Neural cell (in vitro differentiated cells): ENCODE data around the gene ADGRD1. TPM values are rescaled to one million over a fixed set of nuclear protein-coding genes. Genes with fewer than 3 reads are reported as not detected.

Source experiments
- H2AFZ ChIP-seq: fragments of 200-600, 300-800 bp; sonication (generic), shearing (Covaris generic); 2 replicates; pipeline ENCODE4 v1.6.0; 2014; ENCODE audit warnings: low read depth, mild to moderate bottlenecking, antibody characterized with exemption, low read length, moderate library complexity
- H3F3A ChIP-seq: fragments of 200-600 bp; shearing (Covaris generic); 2 replicates; pipeline ENCODE4 v1.6.1; 2016; ENCODE audit warnings: mild to moderate bottlenecking, moderate library complexity, mixed read lengths, antibody characterized with exemption, low read length; ENCODE audit not compliant: insufficient read depth, poor library complexity, severe bottlenecking
- H3K27ac ChIP-seq: fragments of 200-600, 300-800 bp; sonication (generic), shearing (Covaris generic); 2 replicates; pipeline ENCODE4 v1.5.1; 2014; ENCODE audit warnings: mild to moderate bottlenecking, low read length, moderate library complexity
- H3K27me3 ChIP-seq: fragments of 300-800, 200-600 bp; sonication (generic), shearing (Covaris generic); 2 replicates; pipeline ENCODE4 v1.6.0; 2014; ENCODE audit warnings: mild to moderate bottlenecking, low read depth, low read length, moderate library complexity; ENCODE audit not compliant: insufficient read depth
- H3K36me3 ChIP-seq: fragments of 300-800, 200-600 bp; sonication (generic), shearing (Covaris generic); 2 replicates; pipeline ENCODE4 v1.5.1; 2014; ENCODE audit warnings: mild to moderate bottlenecking, antibody characterized with exemption, low read length, moderate library complexity; ENCODE audit not compliant: insufficient read depth
- H3K4me2 ChIP-seq: fragments of 300-800, 200-600 bp; sonication (generic), shearing (Covaris generic); 2 replicates; pipeline ENCODE4 v1.6.0; 2014; ENCODE audit warnings: mild to moderate bottlenecking, low read length
- H3K4me3 ChIP-seq: fragments of 300-800, 200-600 bp; sonication (generic), shearing (Covaris generic); 2 replicates; pipeline ENCODE4 v1.5.1; 2014; ENCODE audit warnings: mild to moderate bottlenecking, low read length, moderate library complexity
- H3K79me2 ChIP-seq: fragments of 200-600 bp; shearing (Covaris generic); replicated peaks from 2 replicates; pipeline ENCODE4 v1.6.0; 2014; ENCODE audit warnings: mild to moderate bottlenecking, low read length, moderate library complexity; ENCODE audit not compliant: insufficient read depth
- H3K9ac ChIP-seq: fragments of 300-800, 200-600 bp; sonication (generic), shearing (Covaris generic); 2 replicates; pipeline ENCODE4 v1.6.1; 2016; ENCODE audit warnings: mild to moderate bottlenecking, low read length, mixed read lengths
- H3K9me2 ChIP-seq: fragments of 200-600 bp; shearing (Covaris generic); 2 replicates; pipeline ENCODE4 v1.6.1; 2016; ENCODE audit warnings: mild to moderate bottlenecking, low read length, mixed read lengths; ENCODE audit not compliant: insufficient read depth
- H3K9me3 ChIP-seq: fragments of 200-600, 300-800 bp; sonication (generic), shearing (Covaris generic); 2 replicates; pipeline ENCODE4 v1.6.1; 2016; ENCODE audit warnings: mild to moderate bottlenecking, mixed run types, low read length, moderate library complexity, mixed read lengths
- H4K20me1 ChIP-seq: fragments of 200-600 bp; shearing (Covaris generic); 2 replicates; pipeline ENCODE4 v1.6.1; 2016; ENCODE audit warnings: mild to moderate bottlenecking, mixed run types; ENCODE audit not compliant: insufficient read depth
- EP300 ChIP-seq: fragments of 450-650 bp; conservative IDR thresholded peaks from 2 replicates; pipeline ENCODE4 v1.6.1; 2014; ENCODE audit warnings: antibody characterized with exemption, mild to moderate bottlenecking, moderate library complexity; ENCODE audit not compliant: poor library complexity, severe bottlenecking
- EZH2 ChIP-seq: fragments of 200-600, 300-800 bp; shearing (Covaris generic), sonication (generic); IDR thresholded peaks from 2 replicates; pipeline ENCODE4 v1.6.1; 2014; ENCODE audit warnings: antibody characterized with exemption, low read length, borderline replicate concordance, mild to moderate bottlenecking; ENCODE audit not compliant: insufficient read depth, poor library complexity, severe bottlenecking
- MXI1 ChIP-seq: fragments of 450-650 bp; conservative IDR thresholded peaks from 2 replicates; pipeline ENCODE4 v1.6.1; 2014; ENCODE audit warnings: antibody characterized with exemption, mild to moderate bottlenecking; ENCODE audit not compliant: poor library complexity, severe bottlenecking
- POLR2AphosphoS5 ChIP-seq: IDR thresholded peaks from 2 replicates; pipeline ENCODE4 v1.6.1; 2012
- RAD21 ChIP-seq: fragments of 450-650 bp; conservative IDR thresholded peaks from 2 replicates; pipeline ENCODE4 v1.6.1; 2014; ENCODE audit warnings: antibody characterized with exemption, mild to moderate bottlenecking, moderate library complexity
- SMC3 ChIP-seq: fragments of 450-650 bp; conservative IDR thresholded peaks from 2 replicates; pipeline ENCODE4 v1.6.1; 2014; ENCODE audit warnings: antibody characterized with exemption, mild to moderate bottlenecking, moderate library complexity; ENCODE audit not compliant: poor library complexity
- TAF1 ChIP-seq: IDR thresholded peaks from 2 replicates; pipeline ENCODE4 v1.6.1; 2012; ENCODE audit warnings: low read depth
- polyA plus RNA-seq: library from polyadenylated mRNA; depleted of rRNA; stranded (reverse); fragments of >200 nt; gene quantifications from 2 replicates; pipeline ENCODE4 v1.2.3, GENCODE V29; 2014
- TF ChIP-seq, protein P1 (sequence below): IDR thresholded peaks from 2 replicates; pipeline ENCODE4 v1.6.1; 2012; ENCODE audit warnings: borderline replicate concordance
- TF ChIP-seq, protein P2 (sequence below): fragments of 450-650 bp; IDR thresholded peaks from 2 replicates; pipeline ENCODE4 v1.5.1; 2014; ENCODE audit warnings: antibody characterized with exemption, mild to moderate bottlenecking, moderate library complexity; ENCODE audit not compliant: poor library complexity, severe bottlenecking

Gene ADGRD1
- polyA plus RNA-seq, 1 donor from 2014 or later = 1.7 TPM

DNA sequence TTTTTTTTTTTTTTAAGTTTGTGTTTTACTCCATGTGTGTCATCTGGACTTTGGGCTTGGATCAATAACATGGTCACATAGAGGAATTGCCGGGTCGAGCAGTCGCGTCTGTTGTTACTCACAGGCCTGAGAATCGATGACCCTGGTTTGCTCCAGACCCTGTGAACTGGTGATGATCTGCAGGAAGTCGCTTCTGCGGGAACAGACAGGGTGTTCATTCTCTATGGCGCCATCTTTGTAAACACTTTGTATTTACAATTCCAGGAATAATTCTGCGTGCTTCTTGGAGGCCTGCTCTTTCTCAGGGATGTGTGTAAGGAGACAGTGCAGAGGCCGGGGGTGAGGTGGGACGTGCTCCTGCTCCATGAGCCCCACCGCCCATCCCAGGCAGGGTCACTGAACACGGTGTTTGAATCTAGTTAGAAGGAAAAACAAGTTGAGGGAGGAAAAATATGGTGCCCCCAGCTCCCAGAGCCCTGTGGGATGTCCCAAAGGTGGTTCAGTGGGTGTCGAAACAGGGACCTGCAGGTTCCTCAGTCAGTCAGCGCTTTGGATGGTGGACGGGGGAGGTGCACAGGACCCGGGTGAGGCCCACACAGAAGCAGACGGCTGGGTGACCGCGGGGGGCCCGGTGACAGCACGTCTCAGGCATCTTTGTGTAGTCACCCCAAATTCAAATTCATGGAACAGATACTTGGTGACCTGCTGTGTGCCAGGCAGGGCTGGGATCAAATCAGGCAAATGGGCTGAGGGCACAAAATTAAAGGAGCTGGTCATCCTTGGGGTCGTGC, 58.8 kb downstream of the ADGRD1 start:
- no peak for TF ChIP-seq POLR2AphosphoS5
- no peaks in the 10 kb centered on the region for H3K27me3 ChIP-seq
- H3F3A ChIP-seq = no peaks in the 10 kb centered on the region
- H3K9me3 ChIP-seq = no peaks in the 10 kb centered on the region
- H3K36me3 ChIP-seq = no peaks in the 10 kb centered on the region
- H3K4me2 ChIP-seq = no peak overlapping the region
- H4K20me1 ChIP-seq = no peaks in the 10 kb centered on the region
- no peaks in the 10 kb centered on the region for H3K9me2 ChIP-seq
- H2AFZ ChIP-seq = no peak overlapping the region
- H3K27ac ChIP-seq = no peak overlapping the region
- no peaks in the 10 kb centered on the region for H3K79me2 ChIP-seq
- H3K9ac ChIP-seq = no peak overlapping the region
- no peak overlapping the region for H3K4me3 ChIP-seq

DNA sequence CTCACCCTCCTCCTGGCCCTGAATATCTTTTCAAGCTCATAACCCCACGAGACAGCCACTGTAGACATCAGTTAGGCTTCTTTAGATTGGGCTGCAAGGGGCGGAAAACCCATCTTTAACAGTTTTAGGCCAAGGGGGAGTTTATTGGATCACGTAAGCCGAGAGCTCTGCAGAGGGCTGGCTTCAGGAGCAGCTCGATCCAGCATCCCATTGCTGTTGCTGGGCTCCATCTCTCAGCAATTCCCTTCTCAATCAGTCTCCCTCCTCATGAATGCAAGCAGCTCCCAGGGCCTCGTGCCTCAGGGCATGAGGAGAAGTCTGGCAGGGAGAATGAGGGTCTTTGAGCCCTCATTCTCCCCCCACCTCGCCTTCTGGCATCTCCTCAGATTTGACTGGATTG, 59.4 kb downstream of the ADGRD1 start:
- Histone ChIP-seq H3K4me3 (no peak overlapping the region), H3K36me3 (no peaks in the 10 kb centered on the region), H3K27ac (no peak overlapping the region), H3K27me3 (no peaks in the 10 kb centered on the region), H3F3A (no peaks in the 10 kb centered on the region), H3K9me3 (no peaks in the 10 kb centered on the region), H4K20me1 (no peaks in the 10 kb centered on the region), H3K9ac (no peak overlapping the region), H3K9me2 (no peaks in the 10 kb centered on the region), H3K4me2 (no peak overlapping the region), H3K79me2 (no peaks in the 10 kb centered on the region), H2AFZ (no peak overlapping the region)
- TF ChIP-seq MXI1 (no peak), POLR2AphosphoS5 (no peak), EP300 (no peak), SMC3 (no peak), TAF1 (no peak), EZH2 (no peak), RAD21 (no peak)
- TF ChIP-seq, protein P1, sequence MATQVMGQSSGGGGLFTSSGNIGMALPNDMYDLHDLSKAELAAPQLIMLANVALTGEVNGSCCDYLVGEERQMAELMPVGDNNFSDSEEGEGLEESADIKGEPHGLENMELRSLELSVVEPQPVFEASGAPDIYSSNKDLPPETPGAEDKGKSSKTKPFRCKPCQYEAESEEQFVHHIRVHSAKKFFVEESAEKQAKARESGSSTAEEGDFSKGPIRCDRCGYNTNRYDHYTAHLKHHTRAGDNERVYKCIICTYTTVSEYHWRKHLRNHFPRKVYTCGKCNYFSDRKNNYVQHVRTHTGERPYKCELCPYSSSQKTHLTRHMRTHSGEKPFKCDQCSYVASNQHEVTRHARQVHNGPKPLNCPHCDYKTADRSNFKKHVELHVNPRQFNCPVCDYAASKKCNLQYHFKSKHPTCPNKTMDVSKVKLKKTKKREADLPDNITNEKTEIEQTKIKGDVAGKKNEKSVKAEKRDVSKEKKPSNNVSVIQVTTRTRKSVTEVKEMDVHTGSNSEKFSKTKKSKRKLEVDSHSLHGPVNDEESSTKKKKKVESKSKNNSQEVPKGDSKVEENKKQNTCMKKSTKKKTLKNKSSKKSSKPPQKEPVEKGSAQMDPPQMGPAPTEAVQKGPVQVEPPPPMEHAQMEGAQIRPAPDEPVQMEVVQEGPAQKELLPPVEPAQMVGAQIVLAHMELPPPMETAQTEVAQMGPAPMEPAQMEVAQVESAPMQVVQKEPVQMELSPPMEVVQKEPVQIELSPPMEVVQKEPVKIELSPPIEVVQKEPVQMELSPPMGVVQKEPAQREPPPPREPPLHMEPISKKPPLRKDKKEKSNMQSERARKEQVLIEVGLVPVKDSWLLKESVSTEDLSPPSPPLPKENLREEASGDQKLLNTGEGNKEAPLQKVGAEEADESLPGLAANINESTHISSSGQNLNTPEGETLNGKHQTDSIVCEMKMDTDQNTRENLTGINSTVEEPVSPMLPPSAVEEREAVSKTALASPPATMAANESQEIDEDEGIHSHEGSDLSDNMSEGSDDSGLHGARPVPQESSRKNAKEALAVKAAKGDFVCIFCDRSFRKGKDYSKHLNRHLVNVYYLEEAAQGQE = no peak
- TF ChIP-seq, protein P2, sequence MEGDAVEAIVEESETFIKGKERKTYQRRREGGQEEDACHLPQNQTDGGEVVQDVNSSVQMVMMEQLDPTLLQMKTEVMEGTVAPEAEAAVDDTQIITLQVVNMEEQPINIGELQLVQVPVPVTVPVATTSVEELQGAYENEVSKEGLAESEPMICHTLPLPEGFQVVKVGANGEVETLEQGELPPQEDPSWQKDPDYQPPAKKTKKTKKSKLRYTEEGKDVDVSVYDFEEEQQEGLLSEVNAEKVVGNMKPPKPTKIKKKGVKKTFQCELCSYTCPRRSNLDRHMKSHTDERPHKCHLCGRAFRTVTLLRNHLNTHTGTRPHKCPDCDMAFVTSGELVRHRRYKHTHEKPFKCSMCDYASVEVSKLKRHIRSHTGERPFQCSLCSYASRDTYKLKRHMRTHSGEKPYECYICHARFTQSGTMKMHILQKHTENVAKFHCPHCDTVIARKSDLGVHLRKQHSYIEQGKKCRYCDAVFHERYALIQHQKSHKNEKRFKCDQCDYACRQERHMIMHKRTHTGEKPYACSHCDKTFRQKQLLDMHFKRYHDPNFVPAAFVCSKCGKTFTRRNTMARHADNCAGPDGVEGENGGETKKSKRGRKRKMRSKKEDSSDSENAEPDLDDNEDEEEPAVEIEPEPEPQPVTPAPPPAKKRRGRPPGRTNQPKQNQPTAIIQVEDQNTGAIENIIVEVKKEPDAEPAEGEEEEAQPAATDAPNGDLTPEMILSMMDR = no peak
